Measurements from ENCODE around the gene SLAMF1.

Gene SLAMF1

DNA sequence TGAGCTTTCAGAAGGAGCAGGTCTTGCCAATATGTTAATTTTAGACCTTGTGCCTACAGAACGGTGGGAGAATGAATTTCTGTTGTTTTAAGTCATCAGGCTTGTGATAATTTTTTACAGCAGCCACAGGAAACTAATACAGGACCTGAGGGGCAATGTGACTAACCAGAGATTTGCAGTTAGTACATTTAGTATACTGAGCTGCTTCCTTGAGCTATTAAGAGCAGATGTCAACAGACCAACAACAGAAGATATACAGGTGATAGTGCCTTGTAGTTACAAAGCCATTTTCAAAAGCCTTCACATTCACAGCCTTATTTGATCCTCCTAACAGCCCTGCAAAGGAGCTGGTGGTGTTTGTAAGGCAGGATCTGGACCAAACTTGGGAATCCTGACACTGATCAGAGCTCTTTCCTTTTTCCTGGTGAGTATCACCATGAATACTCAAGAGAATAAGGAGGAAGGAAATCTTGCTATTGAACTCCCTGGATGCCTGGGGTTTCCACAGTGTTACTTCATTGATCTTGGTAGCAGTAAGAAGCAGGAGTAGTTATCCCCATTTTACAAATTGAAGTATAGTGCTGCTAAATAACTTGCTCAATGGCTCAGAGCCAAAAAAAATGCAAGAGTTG is 4.7 kb upstream of the SLAMF1 start:
- peaks cover 23% of the 10 kb centered on the region for H3K79me2 ChIP-seq (ENCODE audit: insufficient read depth, low read length)
- no peak overlapping the region for H3K4me3 ChIP-seq (ENCODE audit: insufficient read depth, low read length, poor library complexity, severe bottlenecking)
- TF ChIP-seq, protein P1, sequence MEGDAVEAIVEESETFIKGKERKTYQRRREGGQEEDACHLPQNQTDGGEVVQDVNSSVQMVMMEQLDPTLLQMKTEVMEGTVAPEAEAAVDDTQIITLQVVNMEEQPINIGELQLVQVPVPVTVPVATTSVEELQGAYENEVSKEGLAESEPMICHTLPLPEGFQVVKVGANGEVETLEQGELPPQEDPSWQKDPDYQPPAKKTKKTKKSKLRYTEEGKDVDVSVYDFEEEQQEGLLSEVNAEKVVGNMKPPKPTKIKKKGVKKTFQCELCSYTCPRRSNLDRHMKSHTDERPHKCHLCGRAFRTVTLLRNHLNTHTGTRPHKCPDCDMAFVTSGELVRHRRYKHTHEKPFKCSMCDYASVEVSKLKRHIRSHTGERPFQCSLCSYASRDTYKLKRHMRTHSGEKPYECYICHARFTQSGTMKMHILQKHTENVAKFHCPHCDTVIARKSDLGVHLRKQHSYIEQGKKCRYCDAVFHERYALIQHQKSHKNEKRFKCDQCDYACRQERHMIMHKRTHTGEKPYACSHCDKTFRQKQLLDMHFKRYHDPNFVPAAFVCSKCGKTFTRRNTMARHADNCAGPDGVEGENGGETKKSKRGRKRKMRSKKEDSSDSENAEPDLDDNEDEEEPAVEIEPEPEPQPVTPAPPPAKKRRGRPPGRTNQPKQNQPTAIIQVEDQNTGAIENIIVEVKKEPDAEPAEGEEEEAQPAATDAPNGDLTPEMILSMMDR (IDR thresholded peaks at IDR 0.05; ENCODE audit: insufficient read depth, low read length, poor library complexity, severe bottlenecking), result no peak
- no peak for TF ChIP-seq EZH2phosphoT487 (conservative IDR thresholded peaks at IDR 0.05; ENCODE audit: low read length)
- H3K9me3 ChIP-seq (ENCODE audit: insufficient read depth, low read length), result no peaks in the 10 kb centered on the region
- no peaks in the 10 kb centered on the region for H4K20me1 ChIP-seq (ENCODE audit: low read depth, low read length)
- H3K9me2 ChIP-seq (replicated peaks; ENCODE audit: insufficient read depth, low read length), result no peaks in the 10 kb centered on the region
- H3K36me3 ChIP-seq (ENCODE audit: low read length), result no peaks in the 10 kb centered on the region
- peak overlapping the region; percentile 66 for H3K27ac ChIP-seq (ENCODE audit: low read depth, low read length)
- H3F3A ChIP-seq (ENCODE audit: insufficient read depth), result peaks cover 8% of the 10 kb centered on the region; the same call in 1 of the 2 replicates
- H3K9ac ChIP-seq (ENCODE audit: low read length), result peak overlapping the region; percentile 11; the same call in 1 of the 2 replicates
- H2AFZ ChIP-seq (ENCODE audit: low read depth, low read length, severe bottlenecking), result no peak overlapping the region
- H3K4me2 ChIP-seq (ENCODE audit: low read depth, low read length, poor library complexity, severe bottlenecking), result peak overlapping the region; percentile 28
- H3K27me3 ChIP-seq (ENCODE audit: low read length), result no peaks in the 10 kb centered on the region

DNA sequence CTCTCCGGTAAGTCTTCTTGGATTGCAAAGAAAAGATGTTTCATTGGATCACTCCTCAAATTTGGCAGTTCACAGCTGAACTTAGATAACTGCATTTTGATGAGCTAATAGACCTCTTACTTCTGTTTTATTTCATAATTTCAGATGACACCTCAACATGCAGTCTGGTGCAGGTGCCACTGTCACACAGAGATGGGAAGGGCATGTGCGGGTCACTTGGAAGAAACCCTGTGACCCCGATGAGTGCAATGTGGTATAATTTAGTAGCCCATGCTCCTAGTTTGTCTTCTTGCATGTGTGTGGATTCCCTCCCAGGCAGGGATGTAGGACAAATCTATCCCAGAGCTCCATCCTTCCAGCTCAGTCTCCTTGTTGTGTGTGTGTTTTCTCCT is 481 bp upstream of the SLAMF1 start:
- peak overlapping the region; percentile 82 for H3K27ac ChIP-seq (ENCODE audit: low read depth, low read length)
- peak overlapping the region; percentile 69 for H3K4me3 ChIP-seq (ENCODE audit: insufficient read depth, low read length, poor library complexity, severe bottlenecking)
- H3K9me3 ChIP-seq (ENCODE audit: insufficient read depth, low read length), result no peaks in the 10 kb centered on the region
- peak overlapping the region; percentile 82 for H3K9ac ChIP-seq (ENCODE audit: low read length)
- H3K27me3 ChIP-seq (ENCODE audit: low read length), result no peaks in the 10 kb centered on the region
- no peaks in the 10 kb centered on the region; the same call in 1 of the 2 replicates for H3K36me3 ChIP-seq (ENCODE audit: low read length)
- TF ChIP-seq EZH2phosphoT487 (conservative IDR thresholded peaks at IDR 0.05; ENCODE audit: low read length), result no peak
- TF ChIP-seq, protein P1 (IDR thresholded peaks at IDR 0.05; ENCODE audit: insufficient read depth, low read length, poor library complexity, severe bottlenecking), result no peak
- peaks cover 65% of the 10 kb centered on the region for H3K79me2 ChIP-seq (ENCODE audit: insufficient read depth, low read length)
- peaks cover 10% of the 10 kb centered on the region; the same call in 1 of the 2 replicates for H3F3A ChIP-seq (ENCODE audit: insufficient read depth)
- peak overlapping the region; percentile 70 for H3K4me2 ChIP-seq (ENCODE audit: low read depth, low read length, poor library complexity, severe bottlenecking)
- no peaks in the 10 kb centered on the region for H3K9me2 ChIP-seq (replicated peaks; ENCODE audit: insufficient read depth, low read length)
- H2AFZ ChIP-seq (ENCODE audit: low read depth, low read length, severe bottlenecking), result no peak overlapping the region
- no peaks in the 10 kb centered on the region for H4K20me1 ChIP-seq (ENCODE audit: low read depth, low read length)

DNA sequence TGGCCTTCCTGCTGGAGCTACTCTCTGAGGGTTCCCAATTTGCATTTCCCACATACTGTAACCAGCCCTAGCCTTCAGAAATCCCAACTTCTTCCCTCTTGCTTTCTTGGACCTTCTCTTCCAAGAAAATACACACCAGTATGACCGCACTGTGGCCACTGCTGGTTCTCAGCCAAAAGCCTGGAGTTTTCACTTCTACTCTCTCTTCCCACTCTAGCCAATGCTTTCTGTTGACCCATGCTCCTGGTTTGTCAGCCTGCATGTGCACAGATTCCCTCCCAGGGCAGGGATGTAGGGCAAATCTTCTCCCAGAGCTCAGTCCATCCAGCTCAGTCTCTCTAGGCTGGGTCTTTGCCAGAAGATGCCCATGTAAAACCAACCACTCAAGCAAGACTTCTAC is 664 bp downstream of the SLAMF1 start:
- Histone ChIP-seq H3F3A (ENCODE audit: insufficient read depth) (peaks cover 10% of the 10 kb centered on the region; the same call in 1 of the 2 replicates), H3K9me3 (ENCODE audit: insufficient read depth, low read length) (no peaks in the 10 kb centered on the region), H3K9me2 (replicated peaks; ENCODE audit: insufficient read depth, low read length) (no peaks in the 10 kb centered on the region), H3K4me3 (ENCODE audit: insufficient read depth, low read length, poor library complexity, severe bottlenecking) (peak overlapping the region; percentile 69), H4K20me1 (ENCODE audit: low read depth, low read length) (no peaks in the 10 kb centered on the region), H3K27me3 (ENCODE audit: low read length) (no peaks in the 10 kb centered on the region), H3K4me2 (ENCODE audit: low read depth, low read length, poor library complexity, severe bottlenecking) (peak overlapping the region; percentile 70), H2AFZ (ENCODE audit: low read depth, low read length, severe bottlenecking) (no peak overlapping the region), H3K36me3 (ENCODE audit: low read length) (no peaks in the 10 kb centered on the region; the same call in 1 of the 2 replicates), H3K27ac (ENCODE audit: low read depth, low read length) (peak overlapping the region; percentile 82), H3K79me2 (ENCODE audit: insufficient read depth, low read length) (peaks cover 76% of the 10 kb centered on the region), H3K9ac (ENCODE audit: low read length) (peak overlapping the region; percentile 82)
- TF ChIP-seq, protein P1 (IDR thresholded peaks at IDR 0.05; ENCODE audit: insufficient read depth, low read length, poor library complexity, severe bottlenecking), result no peak
- no peak for TF ChIP-seq EZH2phosphoT487 (conservative IDR thresholded peaks at IDR 0.05; ENCODE audit: low read length)
